AG08395 (cell line): ENCODE data around the gene UPB1.
"Not testable (repeated sequence)": the region's sequence is repeated elsewhere in the genome, so short reads cannot be mapped to it uniquely, and the experiment has no call there.

ENCODE experiments used
- DNase-seq: peaks from one replicate; pipeline ENCODE4 v3.0.0; 2012; ENCODE audit warnings: mixed read lengths, low spot score

Gene UPB1

DNA sequence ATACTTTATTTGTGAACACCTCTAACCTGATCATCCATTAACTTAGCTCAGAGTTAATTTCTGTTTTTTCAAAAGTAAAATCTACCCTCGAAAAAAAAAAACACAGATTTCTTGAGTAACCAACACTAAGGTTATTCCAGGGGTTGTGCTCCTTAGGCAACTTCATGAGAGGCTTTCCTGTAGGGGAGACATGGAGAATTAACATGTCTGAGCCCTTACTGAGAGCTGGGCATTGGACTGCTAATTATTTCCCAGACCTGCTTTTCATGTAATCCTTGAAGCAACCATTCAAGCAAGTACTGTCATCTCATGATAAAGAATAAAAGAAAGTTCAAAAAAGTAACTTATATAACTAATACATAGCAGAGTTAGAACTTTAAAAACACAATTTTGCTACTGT, 13.5 kb upstream of the UPB1 start:
- DNase-seq, result no peak

DNA sequence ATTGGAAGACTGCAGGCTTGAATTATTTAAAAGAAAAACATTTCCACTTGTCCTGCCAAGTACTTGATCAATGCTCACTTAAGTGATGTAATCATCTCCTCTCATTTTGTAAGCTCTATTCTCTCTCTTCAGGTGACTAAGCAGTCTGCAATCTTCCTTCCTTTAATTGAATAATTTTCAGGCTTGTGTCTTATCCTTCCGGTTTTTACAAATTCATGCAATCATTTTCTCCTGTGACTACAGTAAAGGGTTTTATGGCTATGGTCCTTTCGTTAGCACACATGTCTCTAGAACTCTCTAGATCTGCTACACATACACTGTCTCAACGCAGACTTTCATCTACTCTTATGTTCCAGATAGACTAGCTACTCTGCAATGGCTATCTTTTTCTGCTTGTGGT, 12.6 kb upstream of the UPB1 start:
- peak; percentile 85 for DNase-seq

DNA sequence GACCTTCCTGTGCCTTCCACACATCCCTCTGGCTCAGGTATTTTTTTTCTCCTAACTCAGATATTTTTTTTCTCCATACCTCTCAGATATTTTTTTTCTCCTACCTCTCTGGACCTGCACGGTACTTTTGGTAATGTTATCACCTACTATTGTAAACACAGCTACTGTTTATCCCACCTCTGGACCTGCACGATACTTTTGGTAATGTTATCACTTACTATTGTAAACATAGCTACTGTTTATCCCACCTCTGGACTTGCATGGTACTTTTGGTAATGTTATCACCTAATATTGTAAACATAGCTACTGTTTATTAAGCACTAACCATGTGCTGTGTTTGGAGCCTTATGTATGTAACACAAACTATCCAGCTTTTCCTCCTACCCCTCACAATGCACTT, 12.1 kb upstream of the UPB1 start:
- DNase-seq, result no peak

DNA sequence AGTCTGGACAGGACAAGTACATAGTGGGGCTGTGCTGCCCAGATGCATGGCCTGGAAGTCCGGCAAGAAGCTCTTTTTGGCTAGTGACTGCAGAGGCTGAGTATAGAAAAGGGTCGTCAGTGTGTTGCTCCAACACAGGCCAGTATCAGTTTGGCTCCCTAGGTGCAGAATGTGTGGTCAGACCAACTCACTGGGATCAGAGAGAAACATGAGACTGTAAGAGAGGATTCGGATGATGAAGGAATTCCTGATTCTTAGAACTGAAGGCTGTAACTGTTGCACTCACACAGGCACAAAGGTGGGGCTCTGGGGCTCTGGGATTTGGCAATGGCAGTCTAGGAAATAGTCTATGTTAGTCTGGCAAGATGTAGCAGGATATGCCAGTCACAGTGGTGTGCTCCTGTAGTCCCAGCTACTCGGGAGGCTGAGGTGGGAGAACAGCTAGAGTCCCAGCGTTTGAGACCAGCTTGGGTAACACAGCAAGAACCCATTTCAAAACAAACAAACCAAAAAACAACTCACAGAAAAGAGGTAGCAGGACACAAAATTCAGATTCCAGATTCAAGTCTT, 11.1 kb upstream of the UPB1 start:
- DNase-seq, result no peak

DNA sequence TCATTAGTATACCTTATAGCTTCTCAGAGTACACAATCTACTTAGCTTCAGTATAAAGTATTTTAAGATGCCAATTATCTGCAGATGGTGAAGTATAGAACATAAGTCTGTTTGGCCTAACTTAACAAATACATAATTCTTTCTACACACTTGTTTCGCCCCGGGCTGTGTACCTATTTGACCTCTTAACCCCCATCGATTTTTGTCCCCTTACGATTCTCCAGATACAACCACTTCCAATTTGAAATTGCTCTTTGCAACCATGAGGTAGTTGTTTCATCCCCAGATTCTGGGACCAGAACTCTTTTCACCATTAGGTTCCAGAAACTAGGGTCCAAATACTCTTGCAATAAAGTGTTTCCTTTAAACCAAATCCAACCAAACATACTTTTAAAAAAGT, 10.0 kb upstream of the UPB1 start:
- DNase-seq, result no peak

DNA sequence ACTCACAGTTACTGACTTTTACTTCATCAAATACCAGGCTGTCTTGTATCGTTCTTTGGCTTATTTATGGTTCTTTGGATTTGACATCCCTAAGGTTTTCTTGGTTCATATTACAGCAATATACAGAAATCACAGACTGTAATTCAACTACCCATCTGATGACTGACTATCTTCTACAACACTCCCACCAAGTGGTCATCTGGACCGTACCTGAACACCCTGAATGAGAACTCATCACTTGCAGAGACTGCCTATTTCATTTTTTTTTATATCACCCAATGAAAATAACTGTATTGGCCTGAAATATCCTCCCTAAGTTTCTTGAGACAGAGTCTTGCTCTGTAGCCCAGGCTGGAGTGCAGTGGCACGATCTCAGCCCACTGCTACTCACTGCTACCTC, 9.5 kb upstream of the UPB1 start:
- DNase-seq, result no peak

DNA sequence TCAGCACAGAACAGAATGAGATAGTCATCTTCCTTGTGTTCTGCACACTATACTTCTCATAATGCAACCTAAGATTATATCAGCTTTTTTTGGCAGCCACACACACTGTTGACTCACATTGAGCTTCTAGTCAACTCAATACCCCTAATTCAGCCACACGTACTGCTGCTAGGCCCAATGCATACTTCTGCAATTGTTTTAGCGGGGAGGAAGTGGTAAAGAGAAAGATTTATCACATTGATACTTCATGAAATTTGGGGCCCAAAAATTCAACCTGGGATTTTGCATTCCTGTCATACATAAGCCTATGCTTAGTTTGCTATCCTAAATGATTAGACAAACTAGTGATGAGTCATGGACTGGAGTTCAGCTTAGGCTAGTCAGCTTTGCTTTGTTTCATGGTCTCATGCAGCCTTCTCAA, 8.6 kb upstream of the UPB1 start:
- DNase-seq, result peak; percentile 79

DNA sequence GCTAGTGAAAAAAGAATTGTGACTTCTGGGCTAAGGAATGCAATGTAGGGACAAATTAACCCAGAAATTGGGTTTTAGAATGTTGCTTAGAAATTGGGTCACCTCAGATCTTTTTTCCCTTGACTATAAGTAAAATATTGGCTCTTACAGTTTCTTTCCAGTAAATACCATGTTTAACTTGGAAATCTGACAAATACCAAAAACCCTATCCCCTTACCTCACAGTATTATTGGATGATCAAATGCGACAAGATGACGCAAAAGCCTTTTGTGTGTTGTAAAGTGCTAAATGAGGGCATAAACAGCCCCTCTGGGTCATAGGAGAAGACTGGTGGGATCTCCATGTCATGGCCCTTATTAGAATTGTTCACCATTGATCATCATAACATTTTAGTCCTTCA, 6.1 kb upstream of the UPB1 start:
- DNase-seq, result no peak

DNA sequence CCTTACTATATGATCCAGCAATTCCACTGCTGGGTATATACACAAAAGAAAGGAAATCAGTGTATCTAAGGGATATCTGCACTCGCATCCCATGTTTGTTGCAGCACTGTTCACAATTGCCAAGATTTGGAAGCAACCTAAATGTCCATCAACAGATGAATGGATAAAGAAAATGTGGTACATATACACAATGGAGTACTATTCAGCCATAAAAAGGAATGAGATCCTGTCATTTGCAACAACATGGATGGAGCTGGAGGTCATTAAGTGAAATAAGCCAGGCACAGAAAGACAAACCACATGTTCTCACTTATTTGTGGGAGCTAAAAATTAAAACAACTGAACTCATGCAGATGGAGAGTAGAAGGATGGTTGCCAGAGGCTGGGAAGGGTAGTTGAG, 5.7 kb upstream of the UPB1 start:
- not testable (repeated sequence) for DNase-seq

DNA sequence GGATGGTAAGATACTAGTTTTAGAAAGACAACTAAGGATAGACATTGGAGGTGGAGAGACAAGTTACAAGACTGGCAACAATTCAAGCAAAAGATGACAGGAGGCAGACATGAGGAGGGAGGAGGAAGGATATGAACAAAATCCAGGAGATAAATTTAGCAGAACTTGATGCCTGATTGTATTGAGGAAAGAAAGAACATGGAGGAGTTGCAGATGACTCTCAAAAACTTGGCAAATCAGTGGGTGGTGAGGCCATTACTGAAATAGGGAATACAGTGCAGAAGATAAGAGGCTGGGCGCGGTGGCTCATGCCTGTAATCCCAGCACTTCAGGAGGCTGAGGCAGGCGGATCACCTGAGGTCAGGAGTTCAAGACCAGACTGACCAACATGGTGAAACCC, 2.7 kb upstream of the UPB1 start:
- DNase-seq, result no peak

DNA sequence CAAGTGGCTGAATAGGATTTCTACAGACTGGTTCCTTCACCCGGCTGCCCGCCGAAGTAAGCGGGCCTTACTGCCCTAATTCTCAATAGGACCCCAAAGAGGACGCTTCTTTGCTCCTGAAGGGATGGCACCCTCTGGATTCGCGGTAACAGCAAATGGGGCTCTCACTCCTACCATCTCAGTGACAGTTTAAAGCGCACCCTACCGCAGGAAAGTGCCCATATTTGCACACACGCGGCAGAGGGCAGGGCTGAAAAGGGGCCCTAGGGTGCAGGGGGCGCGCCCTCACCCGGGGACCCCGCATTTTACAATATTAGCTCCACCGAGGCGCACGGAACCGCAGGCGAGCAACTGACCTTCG, 985 bp upstream of the UPB1 start:
- no peak for DNase-seq

DNA sequence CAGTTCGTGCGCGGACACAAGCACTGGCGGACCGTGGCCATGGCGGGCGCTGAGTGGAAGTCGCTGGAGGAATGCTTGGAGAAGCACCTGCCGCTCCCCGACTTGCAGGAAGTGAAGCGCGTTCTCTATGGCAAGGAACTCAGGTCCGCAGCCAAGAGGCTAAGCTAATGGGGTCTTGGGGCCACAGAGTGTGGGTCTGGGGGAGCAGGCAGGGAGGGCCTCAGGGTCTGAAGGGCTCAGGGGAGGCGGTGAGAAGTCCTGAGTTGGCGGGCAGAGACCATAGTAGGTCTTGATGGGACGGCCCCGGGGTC, 188 bp downstream of the UPB1 start:
- no peak for DNase-seq

DNA sequence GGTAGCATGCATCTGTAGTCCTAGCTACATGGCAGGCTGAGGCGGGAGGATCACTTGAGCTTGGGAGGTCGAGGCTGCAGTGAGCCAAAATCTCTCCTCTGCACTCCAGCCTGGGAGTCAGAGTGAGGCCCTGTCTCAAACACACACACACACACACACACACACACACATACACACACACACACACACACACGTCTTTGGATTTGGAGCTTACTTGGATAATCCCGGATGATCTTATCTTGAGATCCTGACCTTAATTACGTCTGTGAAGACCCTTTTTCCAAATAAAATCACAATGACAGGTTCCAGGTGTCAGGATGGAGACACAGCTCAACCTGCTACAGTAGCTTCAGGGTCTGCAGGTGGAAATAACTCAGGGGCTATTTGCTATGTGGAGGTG, 1.1 kb downstream of the UPB1 start:
- DNase-seq, result no peak

DNA sequence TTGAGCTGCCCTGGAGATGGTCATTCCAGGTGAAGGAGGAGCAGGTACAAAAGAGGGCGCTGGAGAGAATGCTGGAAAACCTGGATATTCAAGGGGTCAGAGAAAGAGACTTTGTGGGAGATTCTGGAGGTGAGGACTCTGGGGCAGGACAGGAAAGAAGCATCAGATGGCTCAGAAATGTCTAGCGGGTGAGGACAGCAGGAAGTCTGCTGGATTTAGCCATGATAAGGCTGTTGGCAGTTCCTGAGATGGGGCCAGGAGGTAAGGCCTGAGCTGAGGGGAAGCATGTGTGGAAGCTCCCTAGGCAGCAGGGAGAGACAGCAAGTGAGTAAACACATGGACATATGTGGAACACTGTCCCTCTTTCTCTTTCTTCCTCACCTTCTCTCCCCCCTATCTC, 1.5 kb downstream of the UPB1 start:
- DNase-seq, result no peak

DNA sequence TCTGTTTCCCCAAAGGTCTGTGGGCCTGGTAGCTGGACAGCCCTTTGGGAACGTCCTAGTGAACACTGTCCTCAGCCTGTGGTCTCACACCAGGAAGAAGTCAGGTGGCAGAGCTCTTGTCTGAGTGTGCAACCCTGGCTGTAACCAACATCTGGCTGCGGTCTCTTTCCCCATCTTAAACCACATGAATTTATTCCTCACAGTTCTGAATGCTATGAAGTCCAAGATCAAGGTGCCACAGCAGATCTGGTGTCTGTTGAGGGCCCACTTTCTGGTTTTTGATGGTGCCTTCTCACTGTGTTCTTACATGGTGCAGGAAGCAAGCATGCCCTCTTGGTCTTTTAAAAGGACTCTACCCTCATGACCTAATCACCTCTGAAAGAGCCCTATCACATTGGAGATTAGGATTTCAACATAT, 2.7 kb downstream of the UPB1 start:
- no peak for DNase-seq

DNA sequence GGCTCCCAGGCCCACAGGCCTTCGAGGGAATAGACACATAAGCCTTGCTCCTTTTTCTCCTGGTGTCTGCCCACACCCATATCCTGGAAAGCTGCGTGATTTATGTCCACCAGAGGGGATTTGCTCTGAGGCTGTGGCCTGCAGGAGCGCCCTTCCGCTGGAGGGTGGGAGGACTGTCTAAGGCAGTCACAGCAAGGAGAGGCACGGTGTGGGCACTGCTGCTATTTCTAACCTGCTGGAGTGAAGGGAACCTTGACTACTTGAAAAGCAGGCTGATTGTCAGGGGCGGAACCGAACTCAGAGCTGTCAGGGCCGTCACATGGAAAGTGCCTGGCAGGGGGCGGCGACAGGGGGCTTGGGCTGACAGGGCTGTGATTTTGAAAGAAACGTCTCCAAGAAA, 3.7 kb downstream of the UPB1 start:
- DNase-seq, result no peak

DNA sequence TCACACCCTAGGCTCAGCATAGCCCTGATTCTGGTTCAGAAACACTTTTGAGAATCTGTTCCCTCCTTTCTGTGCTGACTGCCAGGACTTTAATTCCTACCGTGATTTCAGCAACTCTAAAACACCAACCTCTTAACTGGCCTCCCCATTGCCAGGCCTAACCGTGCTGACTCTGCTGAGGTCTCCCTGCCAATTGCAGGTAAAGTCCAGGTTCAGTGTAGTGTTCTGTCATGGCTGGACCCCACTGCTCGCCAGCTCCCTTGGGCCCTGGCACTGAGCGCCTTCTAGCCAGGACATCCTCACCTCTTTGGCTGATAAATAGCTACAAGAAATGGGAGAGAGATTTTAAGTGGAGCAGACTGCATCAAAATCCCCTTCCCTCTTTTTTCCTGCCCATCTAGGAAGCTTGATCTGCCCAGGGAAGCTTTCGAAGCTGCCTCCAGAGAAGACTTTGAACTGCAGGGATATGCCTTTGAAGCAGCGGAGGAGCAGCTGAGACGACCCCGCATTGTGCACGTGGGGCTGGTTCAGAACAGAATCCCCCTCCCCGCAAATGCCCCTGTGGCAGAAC, 4.7 kb downstream of the UPB1 start:
- no peak for DNase-seq

DNA sequence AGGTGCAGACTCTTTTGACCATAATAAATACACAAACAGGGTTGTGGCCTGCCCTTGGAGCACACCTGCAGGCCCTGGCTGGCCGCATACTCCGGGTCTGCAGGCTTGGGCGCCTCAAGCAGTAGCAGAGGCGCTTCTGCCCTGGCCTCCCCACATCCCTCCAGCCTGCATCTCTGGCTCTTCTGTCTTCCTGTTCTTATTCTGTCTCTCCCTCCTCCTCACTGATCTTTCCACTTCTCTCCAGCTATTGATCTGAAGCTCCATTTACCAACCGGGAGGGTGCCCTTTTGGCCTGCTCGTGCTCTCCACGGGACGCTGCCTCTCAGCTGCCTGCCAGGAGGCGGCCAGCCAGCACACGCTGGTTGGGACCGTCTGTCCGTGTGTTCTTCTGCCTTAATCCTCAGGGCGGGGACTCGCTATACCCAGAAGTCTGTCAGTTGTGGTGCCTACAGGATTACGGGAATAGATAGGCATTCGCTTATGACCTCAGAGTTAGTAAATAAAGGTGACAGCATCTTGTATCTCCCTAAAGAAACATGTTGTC, 5.2 kb downstream of the UPB1 start:
- no peak for DNase-seq

DNA sequence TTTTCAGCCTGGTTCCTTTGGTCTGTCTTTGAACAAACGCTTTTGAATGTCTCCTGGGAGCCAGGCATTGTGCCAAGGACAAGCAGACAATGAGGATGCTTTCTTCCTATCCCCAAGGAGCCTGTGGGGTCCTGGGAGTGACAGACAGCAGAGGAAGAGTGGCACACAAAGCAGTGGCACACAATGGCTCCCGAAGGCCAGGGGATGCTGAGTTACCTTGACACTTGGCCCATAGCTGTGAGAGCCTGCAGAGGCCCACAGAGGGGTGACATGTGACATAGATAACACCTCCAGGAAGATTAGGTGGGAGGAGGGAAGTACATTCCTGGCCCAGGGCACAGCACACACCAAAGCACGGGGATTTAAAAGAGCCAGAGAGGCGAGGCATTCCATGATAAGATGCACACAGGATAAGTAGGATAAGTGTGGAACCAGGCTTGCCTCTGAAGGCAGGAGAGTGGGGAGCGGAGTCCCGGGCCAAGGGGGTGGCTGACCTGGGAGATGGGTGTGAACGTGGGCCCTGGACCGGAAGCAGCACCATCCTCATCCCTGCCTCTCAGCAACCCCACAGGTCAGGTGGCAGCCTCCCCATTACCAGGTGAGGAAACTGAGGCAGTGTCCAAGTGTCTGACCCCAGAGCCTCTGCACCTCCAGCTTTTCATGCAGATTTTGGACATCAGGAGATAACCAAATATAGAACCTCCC, 6.3 kb downstream of the UPB1 start:
- no peak for DNase-seq

DNA sequence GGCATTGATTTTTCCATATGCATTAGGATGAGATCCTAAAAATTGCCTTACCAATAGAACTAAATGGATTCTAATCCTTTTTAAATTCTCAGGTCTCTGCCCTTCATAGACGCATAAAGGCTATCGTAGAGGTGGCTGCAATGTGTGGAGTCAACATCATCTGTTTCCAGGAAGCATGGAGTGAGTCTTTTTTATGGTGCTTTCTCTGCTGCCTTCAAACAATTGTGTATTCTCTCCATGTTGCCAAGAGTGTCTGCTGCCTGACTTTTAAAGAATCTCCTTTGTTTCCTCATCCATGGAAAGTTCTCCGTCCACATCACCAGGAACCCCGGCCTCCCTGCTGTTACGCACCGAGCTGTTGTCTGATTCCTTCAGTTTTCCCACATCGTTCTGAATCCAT, 6.9 kb downstream of the UPB1 start:
- DNase-seq, result no peak

DNA sequence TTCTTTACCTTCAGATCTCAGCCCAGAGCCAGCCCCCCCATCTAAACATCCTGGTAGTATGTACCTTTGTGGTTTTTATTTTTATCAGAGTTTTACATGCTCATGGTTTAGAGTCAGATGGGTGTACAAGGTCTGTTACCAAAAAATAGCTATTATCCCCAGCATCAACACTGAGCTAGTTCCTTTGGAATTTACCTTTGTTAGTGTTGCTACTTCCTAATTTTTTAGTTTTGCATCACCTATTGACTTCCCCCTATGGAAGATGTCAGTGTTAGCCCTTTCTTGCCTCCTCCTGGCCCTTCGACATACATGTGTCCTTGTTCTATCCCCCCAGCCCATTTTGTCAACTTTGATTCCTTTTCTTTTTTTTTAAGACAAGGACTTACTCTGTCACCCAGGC, 7.4 kb downstream of the UPB1 start:
- no peak for DNase-seq

DNA sequence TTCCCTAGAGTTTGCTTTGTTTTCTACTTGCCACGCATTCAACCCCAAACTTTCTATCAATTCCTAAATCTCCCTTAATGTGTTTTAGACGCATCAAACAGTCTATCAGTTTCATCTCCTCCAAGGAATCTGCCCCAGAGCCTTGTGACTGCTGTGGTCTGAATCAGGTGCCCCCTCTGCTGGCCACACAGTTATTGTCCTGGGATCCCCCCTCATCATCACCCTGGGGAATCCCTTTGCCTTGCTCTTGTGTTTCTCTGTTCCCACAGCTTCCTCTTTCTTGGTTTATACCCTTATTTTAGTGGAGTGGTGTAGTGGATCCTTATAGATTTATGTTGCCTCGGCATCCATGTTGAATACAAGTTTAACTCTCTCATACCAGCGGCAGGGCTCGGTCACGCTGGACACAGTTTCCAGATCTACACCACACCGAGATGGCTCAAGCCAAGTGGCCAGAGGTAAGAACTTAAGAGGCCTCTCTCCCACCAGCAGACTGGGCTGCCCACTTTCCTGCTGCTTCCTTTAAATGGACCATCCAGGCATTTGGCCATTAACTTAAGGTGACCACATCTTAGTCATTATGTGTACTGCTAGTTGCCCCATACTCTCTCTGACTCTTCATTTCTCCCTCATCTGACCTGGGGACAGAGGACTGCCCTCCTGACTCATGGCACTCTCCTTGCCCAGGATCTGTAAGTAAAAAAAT, 8.2 kb downstream of the UPB1 start:
- DNase-seq, result peak; percentile 81

DNA sequence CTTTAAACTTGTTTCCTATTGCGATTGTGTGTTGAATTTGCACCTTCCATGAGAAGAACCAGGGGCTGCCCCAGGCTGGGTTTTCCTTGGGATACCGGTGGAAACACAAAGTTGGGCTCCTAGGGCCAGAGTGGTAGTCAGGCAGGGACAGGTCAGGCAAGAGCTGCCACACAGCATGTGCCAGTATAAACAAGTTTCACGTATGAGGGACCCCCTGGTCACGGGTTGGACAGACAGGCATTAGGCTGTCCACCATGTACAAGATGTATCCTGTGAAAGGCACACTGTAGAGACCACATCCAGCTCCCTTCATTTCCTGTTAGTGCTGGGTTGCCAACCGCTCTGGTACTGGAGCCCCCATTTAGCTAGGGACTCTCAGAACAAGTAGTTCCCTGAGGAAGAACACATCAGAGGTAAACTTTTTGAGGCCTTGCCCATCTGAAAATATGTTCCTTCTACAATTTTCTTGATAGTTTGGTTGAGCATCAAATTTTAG, 8.8 kb downstream of the UPB1 start:
- DNase-seq, result no peak
